Parathyroid adenoma (tissue), 2 donors: ENCODE measurements around the gene OTUD3.

Experiments used
- H2AFZ ChIP-seq: fragments of 300-600 bp; sonication (generic); one replicate; pipeline ENCODE4 v1.7.0; 2017; ENCODE audit warnings: antibody characterized with exemption, mild to moderate bottlenecking
- H3K27ac ChIP-seq: fragments of 300-600 bp; sonication (generic); one replicate; pipeline ENCODE4 v1.7.0; 2017
- H3K27me3 ChIP-seq: fragments of 300-600 bp; sonication (generic); one replicate; pipeline ENCODE4 v1.7.0; 2017; ENCODE audit warnings: low read length; ENCODE audit not compliant: control insufficient read depth, insufficient read depth
- H3K36me3 ChIP-seq: fragments of 300-600 bp; sonication (generic); one replicate; pipeline ENCODE4 v1.7.0; 2017; ENCODE audit warnings: low read length; ENCODE audit not compliant: control insufficient read depth, insufficient read depth
- H3K4me1 ChIP-seq: fragments of 300-600 bp; sonication (generic); one replicate; pipeline ENCODE4 v1.7.0; 2017; ENCODE audit warnings: control low read depth
- H3K4me2 ChIP-seq: fragments of 300-600 bp; sonication (generic); one replicate; pipeline ENCODE4 v1.7.0; 2017; ENCODE audit warnings: low read length
- H3K4me3 ChIP-seq: fragments of 300-600 bp; sonication (generic); one replicate; pipeline ENCODE4 v1.7.0; 2017; ENCODE audit warnings: low read depth, low read length
- H3K79me2 ChIP-seq: fragments of 300-600 bp; sonication (generic); one replicate; pipeline ENCODE4 v1.7.0; 2017; ENCODE audit warnings: control low read depth
- H3K9ac ChIP-seq: fragments of 300-600 bp; sonication (generic); one replicate; pipeline ENCODE4 v1.7.0; 2017; ENCODE audit warnings: mild to moderate bottlenecking
- H3K9me3 ChIP-seq: fragments of 300-600 bp; sonication (generic); one replicate; pipeline ENCODE4 v1.7.0; 2017; ENCODE audit warnings: low read length; ENCODE audit not compliant: control insufficient read depth
- CTCF ChIP-seq: fragments of 300-600 bp; sonication (generic); IDR thresholded peaks from one replicate; pipeline ENCODE4 v1.7.0; 2017; ENCODE audit warnings: antibody characterized with exemption, mild to moderate bottlenecking
- donor health status: primary hyperparathyroidism.

Gene OTUD3

GRCh38 chr1:19920132-19920710, 38.0 kb downstream of the OTUD3 start:
- Histone ChIP-seq H3K27me3 (no peaks in the 10 kb centered on the region), H3K36me3 (no peaks in the 10 kb centered on the region), H3K4me1 (peaks cover 33% of the 10 kb centered on the region), H3K9me3 (no peaks in the 10 kb centered on the region), H3K4me2 (no peak overlapping the region), H3K79me2 (no peaks in the 10 kb centered on the region), H3K27ac (peak overlapping the region; percentile 98), H2AFZ (peak overlapping the region; percentile 66), H3K4me3 (no peak overlapping the region), H3K9ac (no peak overlapping the region)
- TF ChIP-seq CTCF, result no peak

- H3K27me3 ChIP-seq, result no peaks in the 10 kb centered on the region
- no peaks in the 10 kb centered on the region for H3K9me3 ChIP-seq
- no peaks in the 10 kb centered on the region for H3K36me3 ChIP-seq
- peak overlapping the region; percentile 43 for H3K4me2 ChIP-seq
- no peak overlapping the region for H3K4me3 ChIP-seq
- peak overlapping the region; percentile 98 for H3K27ac ChIP-seq
- H3K79me2 ChIP-seq, result no peaks in the 10 kb centered on the region
- H3K4me1 ChIP-seq, result peaks cover 33% of the 10 kb centered on the region
- no peak overlapping the region for H3K9ac ChIP-seq
- TF ChIP-seq CTCF, result no peak
- H2AFZ ChIP-seq, result peak overlapping the region; percentile 66
Measured at GRCh38 chr1:19921310-19921709, 39.1 kb downstream of the OTUD3 start.

- no peak for TF ChIP-seq CTCF
- H3K36me3 ChIP-seq, result no peaks in the 10 kb centered on the region
- H3K4me2 ChIP-seq, result peak overlapping the region; percentile 43
- H3K4me1 ChIP-seq, result peaks cover 33% of the 10 kb centered on the region
- no peak overlapping the region for H3K4me3 ChIP-seq
- H3K9me3 ChIP-seq, result no peaks in the 10 kb centered on the region
- peak overlapping the region; percentile 66 for H2AFZ ChIP-seq
- no peaks in the 10 kb centered on the region for H3K79me2 ChIP-seq
- H3K27ac ChIP-seq, result peak overlapping the region; percentile 98
- no peak overlapping the region for H3K9ac ChIP-seq
- H3K27me3 ChIP-seq, result no peaks in the 10 kb centered on the region
Measured at GRCh38 chr1:19922015-19922688, 40.0 kb downstream of the OTUD3 start.

GRCh38 chr1:19923137-19923952, 41.1 kb downstream of the OTUD3 start, which contains the start of gene PLA2G2E:
PLA2G2E (minus strand) TSS chr1:19923617; CDS start chr1:19923559, 58 bp downstream.
- no peak for TF ChIP-seq CTCF
- Histone ChIP-seq H2AFZ (peak within 1 kb of the TSS; percentile 64), H3K9ac (no peak within 1 kb of the TSS), H3K79me2 (no peaks in the 10 kb centered on the region), H3K36me3 (no peaks in the 10 kb centered on the region), H3K27me3 (no peaks in the 10 kb centered on the region), H3K4me2 (peak within 1 kb of the TSS; percentile 43), H3K4me1 (peaks cover 33% of the 10 kb centered on the region), H3K4me3 (no peak within 1 kb of the TSS), H3K27ac (peak within 1 kb of the TSS; percentile 98), H3K9me3 (no peaks in the 10 kb centered on the region)
